ENCODE measurements around the gene WIPI1. TPM values are rescaled to one million over a fixed set of nuclear protein-coding genes. Genes with fewer than 3 reads are reported as not detected.

Gene WIPI1
- total and polyA plus RNA-seq, 9 of the 15 experiments (the other 6 are each of a cell fraction or from before 2014, with no cell fraction given), result 3.7 to 23.5 (median 11.8) TPM

DNA sequence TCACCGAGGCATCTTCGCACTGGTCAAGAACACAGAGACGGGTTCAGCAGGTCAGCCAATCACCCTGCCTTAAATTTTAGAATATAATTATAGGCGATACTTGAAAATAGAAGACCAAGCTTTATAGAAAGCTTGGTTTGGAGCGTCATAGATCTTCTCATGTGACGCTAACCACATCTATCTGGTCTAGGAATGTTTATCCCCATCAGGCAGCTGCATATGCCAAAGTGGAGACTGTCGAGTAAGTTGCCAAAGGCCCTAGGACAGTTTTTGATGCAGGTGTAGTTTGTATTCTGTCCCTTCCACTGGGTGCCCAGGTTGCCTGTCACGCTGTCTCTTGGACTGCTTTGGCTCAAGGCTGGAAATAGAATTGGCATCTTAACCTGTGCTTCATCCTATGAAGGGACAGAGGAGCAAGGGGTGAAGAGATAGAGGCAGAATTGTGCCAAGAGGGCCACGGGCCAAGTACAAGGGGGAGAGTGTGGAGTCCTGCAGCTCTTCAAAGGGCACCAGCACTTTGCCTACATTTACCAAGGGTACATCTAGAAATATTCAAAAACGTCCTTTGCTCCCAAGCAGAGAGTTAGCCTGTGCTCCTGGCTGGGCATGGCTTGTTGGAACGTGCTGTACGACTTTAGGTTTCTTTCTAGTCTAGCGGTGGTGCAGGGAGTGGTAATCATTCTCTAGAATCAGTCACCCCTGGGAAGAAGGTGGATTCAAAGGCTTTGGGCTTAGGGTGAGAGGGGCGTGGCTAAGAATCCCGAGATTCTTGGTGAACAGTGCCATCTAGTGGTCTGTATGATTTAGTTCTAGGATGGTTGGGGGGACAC is 5.3 kb upstream of the WIPI1 start (continued):
- TF ChIP-seq HMG20A (CRISPR knock-in tag; conservative IDR thresholded peaks at IDR 0.05) (no peak), SMAD2 (IDR thresholded peaks at IDR 0.05; ENCODE audit: low read depth, low read length) (no peak), MAZ (CRISPR knock-in tag; conservative IDR thresholded peaks at IDR 0.05 in 1 of 2, IDR thresholded peaks at IDR 0.05 in 1 of 2) (peak; percentile 18 to 62; a peak in 2 of 4 replicates), CREBBP (IDR thresholded peaks at IDR 0.05; ENCODE audit: low read depth, low read length) (no peak), ZC3H11A (IDR thresholded peaks at IDR 0.05; ENCODE audit: low read depth, low read length) (no peak), BHLHE40 (IDR thresholded peaks at IDR 0.05; ENCODE audit: low read length) (peak; percentile 38; the same call in 1 of the 2 replicates), ZNF696 (CRISPR knock-in tag; conservative IDR thresholded peaks at IDR 0.05) (no peak), KLF13 (tag; IDR thresholded peaks at IDR 0.05; ENCODE audit: borderline replicate concordance, low read depth) (peak; percentile 30; the same call in 1 of the 2 replicates), ZNF23 (CRISPR knock-in tag; IDR thresholded peaks at IDR 0.05) (no peak), HCFC1 (IDR thresholded peaks at IDR 0.05; ENCODE audit: low read depth, low read length) (no peak), CHD4 (IDR thresholded peaks at IDR 0.05; ENCODE audit: insufficient read depth, insufficient replicate concordance, low read depth, low read length, poor library complexity, severe bottlenecking) (no peak), ARNT (IDR thresholded peaks at IDR 0.05) (peak in 1 of 2 experiments; percentile 63; a peak in 1 of 4 replicates), BRD9 (IDR thresholded peaks at IDR 0.05; ENCODE audit: low read depth, partially characterized antibody) (no peak), ZNF134 (CRISPR knock-in tag; conservative IDR thresholded peaks at IDR 0.05) (no peak), YBX1 (IDR thresholded peaks at IDR 0.05) (no peak), ERF (CRISPR knock-in tag; IDR thresholded peaks at IDR 0.05) (peak; percentile 8; the same call in 1 of the 2 replicates), SMARCB1 (IDR thresholded peaks at IDR 0.05; ENCODE audit: insufficient read length, low read depth) (no peak)
- TF ChIP-seq, protein P1, sequence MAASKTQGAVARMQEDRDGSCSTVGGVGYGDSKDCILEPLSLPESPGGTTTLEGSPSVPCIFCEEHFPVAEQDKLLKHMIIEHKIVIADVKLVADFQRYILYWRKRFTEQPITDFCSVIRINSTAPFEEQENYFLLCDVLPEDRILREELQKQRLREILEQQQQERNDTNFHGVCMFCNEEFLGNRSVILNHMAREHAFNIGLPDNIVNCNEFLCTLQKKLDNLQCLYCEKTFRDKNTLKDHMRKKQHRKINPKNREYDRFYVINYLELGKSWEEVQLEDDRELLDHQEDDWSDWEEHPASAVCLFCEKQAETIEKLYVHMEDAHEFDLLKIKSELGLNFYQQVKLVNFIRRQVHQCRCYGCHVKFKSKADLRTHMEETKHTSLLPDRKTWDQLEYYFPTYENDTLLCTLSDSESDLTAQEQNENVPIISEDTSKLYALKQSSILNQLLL (CRISPR knock-in tag; IDR thresholded peaks at IDR 0.05; ENCODE audit: borderline replicate concordance), result no peak
- TF ChIP-seq, protein P2, sequence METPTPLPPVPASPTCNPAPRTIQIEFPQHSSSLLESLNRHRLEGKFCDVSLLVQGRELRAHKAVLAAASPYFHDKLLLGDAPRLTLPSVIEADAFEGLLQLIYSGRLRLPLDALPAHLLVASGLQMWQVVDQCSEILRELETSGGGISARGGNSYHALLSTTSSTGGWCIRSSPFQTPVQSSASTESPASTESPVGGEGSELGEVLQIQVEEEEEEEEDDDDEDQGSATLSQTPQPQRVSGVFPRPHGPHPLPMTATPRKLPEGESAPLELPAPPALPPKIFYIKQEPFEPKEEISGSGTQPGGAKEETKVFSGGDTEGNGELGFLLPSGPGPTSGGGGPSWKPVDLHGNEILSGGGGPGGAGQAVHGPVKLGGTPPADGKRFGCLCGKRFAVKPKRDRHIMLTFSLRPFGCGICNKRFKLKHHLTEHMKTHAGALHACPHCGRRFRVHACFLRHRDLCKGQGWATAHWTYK (CRISPR knock-in tag; IDR thresholded peaks at IDR 0.05), result peak; percentile 52; the same call in 1 of the 2 replicates
- TF ChIP-seq, protein P3, sequence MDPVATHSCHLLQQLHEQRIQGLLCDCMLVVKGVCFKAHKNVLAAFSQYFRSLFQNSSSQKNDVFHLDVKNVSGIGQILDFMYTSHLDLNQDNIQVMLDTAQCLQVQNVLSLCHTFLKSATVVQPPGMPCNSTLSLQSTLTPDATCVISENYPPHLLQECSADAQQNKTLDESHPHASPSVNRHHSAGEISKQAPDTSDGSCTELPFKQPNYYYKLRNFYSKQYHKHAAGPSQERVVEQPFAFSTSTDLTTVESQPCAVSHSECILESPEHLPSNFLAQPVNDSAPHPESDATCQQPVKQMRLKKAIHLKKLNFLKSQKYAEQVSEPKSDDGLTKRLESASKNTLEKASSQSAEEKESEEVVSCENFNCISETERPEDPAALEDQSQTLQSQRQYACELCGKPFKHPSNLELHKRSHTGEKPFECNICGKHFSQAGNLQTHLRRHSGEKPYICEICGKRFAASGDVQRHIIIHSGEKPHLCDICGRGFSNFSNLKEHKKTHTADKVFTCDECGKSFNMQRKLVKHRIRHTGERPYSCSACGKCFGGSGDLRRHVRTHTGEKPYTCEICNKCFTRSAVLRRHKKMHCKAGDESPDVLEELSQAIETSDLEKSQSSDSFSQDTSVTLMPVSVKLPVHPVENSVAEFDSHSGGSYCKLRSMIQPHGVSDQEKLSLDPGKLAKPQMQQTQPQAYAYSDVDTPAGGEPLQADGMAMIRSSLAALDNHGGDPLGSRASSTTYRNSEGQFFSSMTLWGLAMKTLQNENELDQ (CRISPR knock-in tag; IDR thresholded peaks at IDR 0.05; ENCODE audit: borderline replicate concordance), result no peak

Data from K562 (cell line).